K562 (cell line): Measurements from ENCODE around the gene TRABD2B. TPM values are rescaled to one million over a fixed set of nuclear protein-coding genes. Genes with fewer than 3 reads are reported as not detected.

ENCODE experiments used
- ATAC-seq: fragments of 200-7000 bp; cut with Tn5 transposase; 3 replicates; pipeline ENCODE4 v1.9.1; 2020; ENCODE audit warnings: moderate library complexity
- BruUV-seq: library from RNA; stranded (reverse); fragments of 400-500 nt; replicated peaks from 2 replicates; lab custom pipeline; 2021; lab: Mats Ljungman, UMichigan
- CTCF ChIA-PET: fragments of 300-600 bp; formaldehyde crosslinking; extraction: SDS; loops from one replicate; lab custom pipeline; 2021; ENCODE audit warnings: low intra/inter-chr PET ratio; lab: Yijun Ruan, JAX
- POLR2A ChIA-PET: fragments of 300-600, 350-650 bp; sonication (Branson Sonifier 250); formaldehyde crosslinking; extraction: SDS; loops from one replicate; lab custom pipeline; 2021; ENCODE audit warnings: antibody characterized with exemption, inconsistent platforms; lab: Yijun Ruan, JAX
- DNase-seq, 4 experiments: peaks; one replicate each; pipeline versions ENCODE4 v3.0.0 to v3.0.0-alpha.2; 2011 to 2018; ENCODE audit warnings: low spot score in 3 of 4, mixed read lengths in 3 of 4; ENCODE audit errors: extremely low read depth in 1 of 4
- FAIRE-seq: peaks from 2 replicates; lab custom pipeline; 2011; peaks lifted over from hg19 to GRCh38; lab: Jason Lieb, UNC
- H2AFZ ChIP-seq: 2 replicates; pipeline ENCODE4 v1.6.0; 2011; ENCODE audit warnings: low read depth, low read length, control low read depth, inconsistent platforms
- H3K27ac ChIP-seq: fragments of 200-600 bp; 3 replicates; pipeline ENCODE4 v1.8.0; 2011; ENCODE audit warnings: low read depth, mild to moderate bottlenecking, control low read depth, inconsistent platforms, low read length, moderate library complexity, mixed read lengths; ENCODE audit errors: extremely low read depth
- H3K27me3 ChIP-seq, 2 experiments: fragments of 300-600 bp in 1 of 2; 2 replicates in 1 of 2; 3 replicates in 1 of 2; pipeline versions ENCODE4 v1.6.0 to v1.8.0; 2011; ENCODE audit warnings: inconsistent platforms in 2 of 2, low read length in 2 of 2, mild to moderate bottlenecking in 1 of 2, mixed read lengths in 1 of 2, moderate library complexity in 1 of 2; ENCODE audit not compliant: control insufficient read depth in 2 of 2, insufficient read depth in 2 of 2
- H3K36me3 ChIP-seq: fragments of 300-600 bp; 3 replicates; pipeline ENCODE4 v1.8.0; 2011; ENCODE audit warnings: mild to moderate bottlenecking, low read length, inconsistent platforms; ENCODE audit not compliant: control insufficient read depth, insufficient read depth
- H3K4me1 ChIP-seq, 2 experiments: fragments of 200-600 bp in 1 of 2; replicated peaks in 1 of 2; 2 replicates in 1 of 2; 3 replicates in 1 of 2; pipeline versions ENCODE4 v1.5.1 to v1.8.0; 2011; ENCODE audit warnings: inconsistent platforms in 2 of 2, low read length in 2 of 2, mild to moderate bottlenecking in 1 of 2, mixed read lengths in 1 of 2, moderate library complexity in 1 of 2; ENCODE audit not compliant: control insufficient read depth in 2 of 2, insufficient read depth in 2 of 2
- H3K4me2 ChIP-seq: 2 replicates; pipeline ENCODE4 v1.6.1; 2011; ENCODE audit warnings: low read length, control low read depth, inconsistent platforms, mixed read lengths; ENCODE audit not compliant: insufficient read depth
- H3K4me3 ChIP-seq: fragments of 200-600 bp; sonication (generic), shearing (Covaris generic); 2 replicates; pipeline ENCODE4 v1.5.1; 2016; ENCODE audit warnings: control low read depth, inconsistent platforms
- H3K79me2 ChIP-seq: fragments of 200-600 bp; 3 replicates; pipeline ENCODE4 v1.8.0; 2011; ENCODE audit warnings: low read length, inconsistent platforms; ENCODE audit not compliant: control insufficient read depth, insufficient read depth
- H3K9ac ChIP-seq, 2 experiments: 2 replicates each; pipeline versions ENCODE4 v1.6.0 to v1.6.1; 2011; ENCODE audit warnings: low read depth in 2 of 2, low read length in 2 of 2, control low read depth in 1 of 2, inconsistent platforms in 1 of 2, mild to moderate bottlenecking in 1 of 2, mixed read lengths in 1 of 2; ENCODE audit not compliant: insufficient read depth in 1 of 2
- H3K9me1 ChIP-seq: one replicate; pipeline ENCODE4 v1.6.0; 2011; ENCODE audit warnings: inconsistent platforms, mild to moderate bottlenecking, low read length, moderate library complexity; ENCODE audit not compliant: control insufficient read depth, insufficient read depth
- H3K9me3 ChIP-seq: replicated peaks from 2 replicates; pipeline ENCODE4 v1.5.1; 2011; ENCODE audit warnings: low read depth, low read length, inconsistent platforms; ENCODE audit not compliant: control insufficient read depth, insufficient read depth
- H4K20me1 ChIP-seq: replicated peaks from 2 replicates; pipeline ENCODE4 v1.6.1; 2011; ENCODE audit warnings: low read length, inconsistent platforms, mixed read lengths; ENCODE audit not compliant: control insufficient read depth, insufficient read depth
- CHD7 ChIP-seq: fragments of 200-600 bp; sonication (generic); IDR thresholded peaks from one replicate; pipeline ENCODE4 v1.6.1; 2012; ENCODE audit warnings: mild to moderate bottlenecking, low read depth, low read length, inconsistent platforms
- ESRRA ChIP-seq: fragments of 450-650 bp; IDR thresholded peaks from 2 replicates; pipeline ENCODE4 v1.6.1; 2014; ENCODE audit warnings: low read depth, mild to moderate bottlenecking, moderate library complexity, borderline replicate concordance
- FOXK1 ChIP-seq: sonication (generic); formaldehyde crosslinking; IDR thresholded peaks from 2 replicates; pipeline ENCODE4 v1.8.0; 2022; ENCODE audit warnings: missing genetic modification reagents, mild to moderate bottlenecking, borderline replicate concordance
- GABPB1 ChIP-seq: sonication (generic); formaldehyde crosslinking; IDR thresholded peaks from 2 replicates; pipeline ENCODE4 v1.8.0; 2022; ENCODE audit warnings: mild to moderate bottlenecking, missing genetic modification reagents
- GATAD2B ChIP-seq: fragments of 450-650 bp; IDR thresholded peaks from 2 replicates; pipeline ENCODE4 v1.6.1; 2017; ENCODE audit warnings: mild to moderate bottlenecking, borderline replicate concordance
- HNRNPH1 ChIP-seq: fragments of 200-400 bp; formaldehyde crosslinking; optimal IDR thresholded peaks from 2 replicates; pipeline ENCODE3; 2017; ENCODE audit warnings: low read depth, mild to moderate bottlenecking, low read length, moderate library complexity
- SP1 ChIP-seq: sonication (generic); formaldehyde crosslinking; IDR thresholded peaks from 2 replicates; pipeline ENCODE4 v1.8.1; 2022; ENCODE audit warnings: mild to moderate bottlenecking, missing genetic modification reagents
- ZC3H11A ChIP-seq: IDR thresholded peaks from 2 replicates; pipeline ENCODE4 v1.6.1; 2012; ENCODE audit warnings: low read depth, low read length, improper control_type of control experiment
- WGBS: fragments of 100-300 bp; shearing (Covaris generic); methylation state at CpG from one replicate; pipeline ENCODE4 v1.1.6; 2016; ENCODE audit warnings: low coverage, mixed read lengths; ENCODE audit not compliant: insufficient coverage; ENCODE audit errors: missing lambda C conversion rate; 5-methylcytosine and 5-hydroxymethylcytosine counted together
- in situ Hi-C: fragments of 300-500 bp; cut with MboI; formaldehyde crosslinking; loops from 4 replicates; pipeline ENCODE4 v1.15.0; 2018; ENCODE audit warnings: inconsistent platforms, mixed read lengths
- intact Hi-C: fragments of 100-400 bp; cut with micrococcal nuclease; formaldehyde crosslinking; loops from 2 replicates; pipeline ENCODE4 v1.14.2; 2022
- polyA plus RNA-seq, 8 experiments: library from polyadenylated mRNA; depleted of rRNA in 4 of 8; stranded (reverse) in 5 of 8; unstranded in 3 of 8; fragments of >200 nt; fragmentation: Nextera tagmentation in 2 of 8; fragmentation: Illumina TruSeq in 1 of 8; extraction: Ambion mirVana in 2 of 8; extraction: Trizol in 1 of 8; gene quantifications; 2 replicates each; pipeline versions ENCODE4 v1.2.1 to v1.2.3, GENCODE V29; 2011 to 2014; ENCODE audit warnings: inconsistent platforms in 1 of 8, missing spikeins in 1 of 8
- total RNA-seq, 7 experiments: library from RNA; depleted of rRNA in 6 of 7; stranded (reverse); fragments of >200 nt in 6 of 7; fragmentation: Illumina TruSeq in 2 of 7; extraction: Trizol in 2 of 7; gene quantifications; 2 replicates each; pipeline versions ENCODE4 v1.2.1 to v1.2.3, GENCODE V29; 2011 to 2021; ENCODE audit warnings: low replicate concordance in 1 of 7

TRABD2B gene
- total and polyA plus RNA-seq, 9 of the 15 experiments (the other 6 are each of a cell fraction or from before 2014, with no cell fraction given) = not detected

GRCh38 chr1:47757226-47757975 lies 239.8 kb downstream of the TRABD2B start:
- Histone ChIP-seq H3K9me3 (no peaks in the 10 kb centered on the region), H3K27me3 (peaks cover 23 to 46% of the 10 kb centered on the region in 2 experiments; a peak in 4 of 5 replicates), H3K27ac (no peak overlapping the region), H3K9me1 (no peaks in the 10 kb centered on the region), H3K4me2 (no peak overlapping the region), H3K4me3 (no peak overlapping the region), H3K9ac (no peak overlapping the region), H3K4me1 (no peaks in the 10 kb centered on the region), H3K36me3 (no peaks in the 10 kb centered on the region), H3K79me2 (no peaks in the 10 kb centered on the region), H2AFZ (no peak overlapping the region), H4K20me1 (peaks cover 19% of the 10 kb centered on the region; the same call in 1 of the 2 replicates)
- intact Hi-C loops (no loop called here), in situ Hi-C loops (loop anchor here (25.0 kb wide), 1 partner anchor 455 kb away; the partner anchor contains the start of gene SLC5A9)
- FAIRE-seq (no peak), DNase-seq (no peak), ATAC-seq (no peak)
- no TSS peak for BruUV-seq
- ChIA-PET POLR2A (no interaction called here), CTCF (no interaction called here)
- TF ChIP-seq HNRNPH1 = no peak
- TF ChIP-seq CHD7 = no peak
- no peak for TF ChIP-seq SP1 (CRISPR knock-in tag)
- no peak for TF ChIP-seq FOXK1 (CRISPR knock-in tag)
- TF ChIP-seq ZC3H11A = no peak
- no peak for TF ChIP-seq GABPB1 (CRISPR knock-in tag)
- TF ChIP-seq GATAD2B = no peak
- TF ChIP-seq ESRRA = no peak
- WGBS = under 1% methylated on average over 7 of the region's 7 CpGs
